Measurements from ENCODE around the gene PLAAT4.

PLAAT4 gene

GRCh38 chr11:63511048-63511748 lies 25.4 kb upstream of the PLAAT4 start:
- Histone ChIP-seq H3K9me3 (ENCODE audit: severe bottlenecking) (no peaks in the 10 kb centered on the region), H3K27ac (no peak overlapping the region), H3K27me3 (ENCODE audit: insufficient read depth, low read depth, severe bottlenecking) (peaks cover 14% of the 10 kb centered on the region), H3K36me3 (no peaks in the 10 kb centered on the region), H3K4me3 (ENCODE audit: low read depth, low read length) (no peak overlapping the region)
- DNase-seq: no peak
- TF ChIP-seq, protein P1, sequence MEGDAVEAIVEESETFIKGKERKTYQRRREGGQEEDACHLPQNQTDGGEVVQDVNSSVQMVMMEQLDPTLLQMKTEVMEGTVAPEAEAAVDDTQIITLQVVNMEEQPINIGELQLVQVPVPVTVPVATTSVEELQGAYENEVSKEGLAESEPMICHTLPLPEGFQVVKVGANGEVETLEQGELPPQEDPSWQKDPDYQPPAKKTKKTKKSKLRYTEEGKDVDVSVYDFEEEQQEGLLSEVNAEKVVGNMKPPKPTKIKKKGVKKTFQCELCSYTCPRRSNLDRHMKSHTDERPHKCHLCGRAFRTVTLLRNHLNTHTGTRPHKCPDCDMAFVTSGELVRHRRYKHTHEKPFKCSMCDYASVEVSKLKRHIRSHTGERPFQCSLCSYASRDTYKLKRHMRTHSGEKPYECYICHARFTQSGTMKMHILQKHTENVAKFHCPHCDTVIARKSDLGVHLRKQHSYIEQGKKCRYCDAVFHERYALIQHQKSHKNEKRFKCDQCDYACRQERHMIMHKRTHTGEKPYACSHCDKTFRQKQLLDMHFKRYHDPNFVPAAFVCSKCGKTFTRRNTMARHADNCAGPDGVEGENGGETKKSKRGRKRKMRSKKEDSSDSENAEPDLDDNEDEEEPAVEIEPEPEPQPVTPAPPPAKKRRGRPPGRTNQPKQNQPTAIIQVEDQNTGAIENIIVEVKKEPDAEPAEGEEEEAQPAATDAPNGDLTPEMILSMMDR (IDR thresholded peaks at IDR 0.05; ENCODE audit: low read depth, low read length): no peak

- TF ChIP-seq, protein P1 (IDR thresholded peaks at IDR 0.05; ENCODE audit: low read depth, low read length): no peak
- Histone ChIP-seq H3K9me3 (ENCODE audit: severe bottlenecking) (no peaks in the 10 kb centered on the region), H3K27ac (no peak overlapping the region), H3K36me3 (no peaks in the 10 kb centered on the region), H3K4me3 (ENCODE audit: low read depth, low read length) (no peak overlapping the region), H3K27me3 (ENCODE audit: insufficient read depth, low read depth, severe bottlenecking) (peaks cover 8% of the 10 kb centered on the region)
- DNase-seq: no peak
Observed at GRCh38 chr11:63512816-63513215, 23.8 kb upstream of the PLAAT4 start.

- no peak for DNase-seq
- no peaks in the 10 kb centered on the region for H3K36me3 ChIP-seq
- H3K4me3 ChIP-seq (ENCODE audit: low read depth, low read length): no peak overlapping the region
- H3K27me3 ChIP-seq (ENCODE audit: insufficient read depth, low read depth, severe bottlenecking): no peaks in the 10 kb centered on the region
- H3K27ac ChIP-seq: no peak overlapping the region
- no peaks in the 10 kb centered on the region for H3K9me3 ChIP-seq (ENCODE audit: severe bottlenecking)
- TF ChIP-seq, protein P1 (IDR thresholded peaks at IDR 0.05; ENCODE audit: low read depth, low read length): no peak
Observed at GRCh38 chr11:63516109-63516508, 20.5 kb upstream of the PLAAT4 start.

GRCh38 chr11:63517156-63517555 lies 19.5 kb upstream of the PLAAT4 start:
- TF ChIP-seq, protein P1 (IDR thresholded peaks at IDR 0.05; ENCODE audit: low read depth, low read length): no peak
- no peaks in the 10 kb centered on the region for H3K27me3 ChIP-seq (ENCODE audit: insufficient read depth, low read depth, severe bottlenecking)
- no peak for DNase-seq
- H3K9me3 ChIP-seq (ENCODE audit: severe bottlenecking): no peaks in the 10 kb centered on the region
- H3K27ac ChIP-seq: no peak overlapping the region
- no peaks in the 10 kb centered on the region for H3K36me3 ChIP-seq
- H3K4me3 ChIP-seq (ENCODE audit: low read depth, low read length): no peak overlapping the region

DNA sequence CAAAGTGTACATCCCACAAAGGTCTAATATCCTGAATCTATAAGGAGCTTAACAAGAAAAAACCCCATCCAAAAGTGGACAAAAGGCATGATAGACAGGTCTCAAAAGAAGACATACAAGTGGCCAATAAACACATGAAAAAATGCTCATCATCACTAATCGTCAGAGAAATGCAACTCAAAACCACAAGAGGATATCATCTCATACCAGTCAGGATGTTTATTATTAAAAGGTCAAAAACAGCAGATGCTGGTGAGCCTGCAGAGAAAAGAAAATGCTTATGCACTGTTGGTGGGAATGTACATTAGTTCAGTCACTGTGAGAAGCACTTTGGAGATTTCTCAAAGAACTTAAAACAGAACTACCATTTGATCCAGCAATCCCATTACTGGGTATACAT lies 18.1 kb upstream of the PLAAT4 start:
- H3K4me3 ChIP-seq (ENCODE audit: low read depth, low read length): no peak overlapping the region
- no peaks in the 10 kb centered on the region for H3K36me3 ChIP-seq
- H3K27me3 ChIP-seq (ENCODE audit: insufficient read depth, low read depth, severe bottlenecking): no peaks in the 10 kb centered on the region
- DNase-seq: no peak
- no peaks in the 10 kb centered on the region for H3K9me3 ChIP-seq (ENCODE audit: severe bottlenecking)
- H3K27ac ChIP-seq: no peak overlapping the region
- TF ChIP-seq, protein P1 (IDR thresholded peaks at IDR 0.05; ENCODE audit: low read depth, low read length): no peak

Measured in WERI-Rb-1 (cell line).